HT-29 (cell line): ENCODE results near the gene IFI16. TPM values are rescaled to one million over a fixed set of nuclear protein-coding genes. Genes with fewer than 3 reads are reported as not detected.
"Not testable (repeated sequence)": the region's sequence is repeated elsewhere in the genome, so short reads cannot be mapped to it uniquely, and the experiment has no call there.

Source experiments
- DNase-seq: peaks from one replicate; pipeline ENCODE4 v3.0.0-alpha.2; 2015; ENCODE audit warnings: low spot score
- total RNA-seq: library from RNA; depleted of rRNA; stranded (reverse); fragments of >200 nt; shearing (Covaris generic); gene quantifications from 2 replicates; pipeline ENCODE4 v1.2.3, GENCODE V29; 2014; rRNA removed

IFI16 gene
- total RNA-seq, 1 experiment from 2014 or later, result not detected

- DNase-seq, result no peak
Observed at GRCh38 chr1:159092036-159092760, 82.5 kb downstream of the IFI16 start.

- no peak for DNase-seq
Observed at GRCh38 chr1:159098596-159098995, 88.9 kb downstream of the IFI16 start.

- no peak for DNase-seq
Observed at GRCh38 chr1:159100589-159100988, 90.9 kb downstream of the IFI16 start.

DNA sequence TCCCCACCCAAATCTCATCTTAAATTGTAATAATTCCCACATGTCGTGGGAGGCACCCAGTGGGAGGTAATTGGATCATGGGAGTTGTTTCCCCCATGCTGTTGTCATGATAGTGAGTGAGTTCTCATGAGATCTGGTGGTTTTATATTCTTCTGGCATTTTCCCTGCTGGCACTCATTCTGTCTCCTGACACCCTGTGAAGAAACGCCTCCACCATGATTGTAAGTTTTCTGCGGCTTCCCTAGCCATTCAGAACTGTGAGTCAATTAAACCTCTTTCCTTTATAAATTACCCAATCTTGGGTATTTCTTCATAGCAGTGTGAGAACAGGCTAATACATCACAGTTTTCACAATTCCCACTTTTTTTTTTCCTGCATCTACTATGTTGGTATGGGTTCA lies 93.3 kb downstream of the IFI16 start:
- not testable (repeated sequence) for DNase-seq

Other genes with a start within 250 kb of the IFI16 start
- not detected in 2 replicates for gene OR6N1, start 237.7 kb upstream of the IFI16 start, total RNA-seq
- gene OR6N2, start 228.7 kb upstream of the IFI16 start, total RNA-seq, result not detected in 2 replicates
- gene MNDA, start 178.6 kb upstream of the IFI16 start, total RNA-seq, result not detected in 2 replicates
- gene PYHIN1, start 78.4 kb upstream of the IFI16 start, total RNA-seq, result not detected in 2 replicates
- not detected in 2 replicates for gene AIM2, start 66.9 kb downstream of the IFI16 start, total RNA-seq
- gene CADM3, start 161.7 kb downstream of the IFI16 start, total RNA-seq, result not detected in 2 replicates
- not detected in 2 replicates for gene ACKR1, start 195.0 kb downstream of the IFI16 start, total RNA-seq